Suprapubic skin (tissue), 4 donors: ENCODE results near the gene PROP1. TPM values are rescaled to one million over a fixed set of nuclear protein-coding genes. Genes with fewer than 3 reads are reported as not detected.
"Not testable (repeated sequence)": the region's sequence is repeated elsewhere in the genome, so short reads cannot be mapped to it uniquely, and the experiment has no call there.

Experiments
- DNase-seq, 2 donors: peaks; one replicate each; pipeline ENCODE4 v3.0.0-alpha.2; 2019; ENCODE audit warnings: low spot score in 2 of 2
- H3K27ac ChIP-seq: fragments of 200-600 bp; sonication (generic); one replicate; pipeline ENCODE4 v1.5.1; 2019
- H3K27me3 ChIP-seq: fragments of 200-600 bp; sonication (generic); one replicate; pipeline ENCODE4 v1.5.1; 2019
- H3K36me3 ChIP-seq: fragments of 200-600 bp; sonication (generic); one replicate; pipeline ENCODE4 v1.5.1; 2019
- H3K4me1 ChIP-seq: fragments of 200-600 bp; sonication (generic); one replicate; pipeline ENCODE4 v1.5.1; 2019
- H3K4me3 ChIP-seq: fragments of 200-600 bp; sonication (generic); one replicate; pipeline ENCODE4 v1.5.1; 2019; ENCODE audit warnings: mild to moderate bottlenecking
- H3K9me3 ChIP-seq: fragments of 200-600 bp; sonication (generic); one replicate; pipeline ENCODE4 v1.5.1; 2019
- EP300 ChIP-seq: sonication (generic); formaldehyde crosslinking; IDR thresholded peaks from one replicate; pipeline ENCODE4 v1.6.1; 2017; ENCODE audit warnings: antibody characterized with exemption
- POLR2A ChIP-seq, 2 donors: fragments of 450-650 bp; IDR thresholded peaks; one replicate each; pipeline ENCODE4 v1.6.1; 2017; ENCODE audit warnings: antibody characterized with exemption in 2 of 2, mild to moderate bottlenecking in 2 of 2, moderate library complexity in 2 of 2
- POLR2AphosphoS5 ChIP-seq, 3 donors: sonication (generic); formaldehyde crosslinking; IDR thresholded peaks; one replicate each; pipeline ENCODE4 v1.6.1; 2017; ENCODE audit warnings: antibody characterized with exemption in 3 of 3
- WGBS: methylation state at CpG from one replicate; pipeline ENCODE4 v1.1.5; 2018; 5-methylcytosine and 5-hydroxymethylcytosine counted together
- total RNA-seq, 4 donors: library from RNA; depleted of rRNA; stranded (reverse); fragments of >200 nt; gene quantifications; one replicate each; pipeline ENCODE4 v1.1.0, GENCODE V29; 2016
- TF ChIP-seq, protein P1 (sequence below), 2 donors: fragments of 200-600 bp in 1 of 2; fragments of 450-650 bp in 1 of 2; sonication (generic) in 1 of 2; IDR thresholded peaks; one replicate each; pipeline ENCODE4 v1.5.1; 2016 to 2019; ENCODE audit warnings: antibody characterized with exemption in 2 of 2, mild to moderate bottlenecking in 1 of 2, moderate library complexity in 1 of 2

The PROP1 gene
- not detected for total RNA-seq

DNA sequence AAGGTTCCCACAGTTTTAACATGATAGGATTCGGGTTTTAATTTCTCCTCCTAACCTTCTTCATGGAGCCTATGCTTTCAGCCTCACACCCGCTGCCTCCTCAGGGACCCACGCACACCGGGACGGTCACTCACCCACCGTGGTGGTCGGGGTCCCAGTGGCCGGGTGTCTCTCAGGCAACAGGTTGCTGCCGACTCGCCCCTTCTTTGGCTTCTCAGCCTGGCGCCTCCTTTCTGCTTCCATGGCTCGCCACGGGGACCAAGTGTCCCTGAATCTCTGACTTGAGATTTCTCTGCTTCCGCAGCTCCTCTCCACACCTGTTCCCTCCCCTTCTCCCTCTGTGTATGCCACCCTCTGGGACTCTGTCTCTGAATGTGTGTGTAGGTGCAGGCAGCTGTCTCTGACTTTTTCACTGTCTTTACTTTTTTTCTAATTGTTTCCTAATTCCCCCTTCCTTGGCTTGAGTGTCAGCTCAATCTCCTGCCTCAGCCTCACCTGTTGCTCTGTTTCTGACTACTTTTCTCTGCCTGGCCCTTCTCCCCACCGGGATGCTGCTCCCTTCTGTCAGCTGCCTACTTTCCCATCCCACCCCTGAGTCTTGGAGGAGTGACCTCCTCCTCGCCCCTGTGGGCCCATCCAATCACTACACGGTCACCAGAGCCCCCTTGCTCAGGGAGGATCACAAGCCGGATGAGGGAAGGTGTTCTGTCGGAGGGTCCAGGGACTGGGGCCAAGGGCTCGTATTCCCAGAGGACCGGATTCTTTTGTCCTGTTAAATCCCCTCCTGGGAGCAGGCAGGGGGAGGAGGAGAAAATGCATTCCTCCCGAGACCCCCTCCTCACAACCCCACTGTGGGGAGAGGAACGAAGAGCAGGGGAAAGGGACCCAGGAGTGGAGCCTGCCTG, at the start of gene PROP1:
TSS of gene PROP1 (minus strand) at position 552 of the 905 bp plus-strand sequence. CDS start at position 243, 309 bp downstream.
- no peaks in the 10 kb centered on the region for H3K9me3 ChIP-seq
- TF ChIP-seq, protein P1, sequence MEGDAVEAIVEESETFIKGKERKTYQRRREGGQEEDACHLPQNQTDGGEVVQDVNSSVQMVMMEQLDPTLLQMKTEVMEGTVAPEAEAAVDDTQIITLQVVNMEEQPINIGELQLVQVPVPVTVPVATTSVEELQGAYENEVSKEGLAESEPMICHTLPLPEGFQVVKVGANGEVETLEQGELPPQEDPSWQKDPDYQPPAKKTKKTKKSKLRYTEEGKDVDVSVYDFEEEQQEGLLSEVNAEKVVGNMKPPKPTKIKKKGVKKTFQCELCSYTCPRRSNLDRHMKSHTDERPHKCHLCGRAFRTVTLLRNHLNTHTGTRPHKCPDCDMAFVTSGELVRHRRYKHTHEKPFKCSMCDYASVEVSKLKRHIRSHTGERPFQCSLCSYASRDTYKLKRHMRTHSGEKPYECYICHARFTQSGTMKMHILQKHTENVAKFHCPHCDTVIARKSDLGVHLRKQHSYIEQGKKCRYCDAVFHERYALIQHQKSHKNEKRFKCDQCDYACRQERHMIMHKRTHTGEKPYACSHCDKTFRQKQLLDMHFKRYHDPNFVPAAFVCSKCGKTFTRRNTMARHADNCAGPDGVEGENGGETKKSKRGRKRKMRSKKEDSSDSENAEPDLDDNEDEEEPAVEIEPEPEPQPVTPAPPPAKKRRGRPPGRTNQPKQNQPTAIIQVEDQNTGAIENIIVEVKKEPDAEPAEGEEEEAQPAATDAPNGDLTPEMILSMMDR (IDR thresholded peaks at IDR 0.05), result no peak
- no peak for TF ChIP-seq POLR2AphosphoS5 (IDR thresholded peaks at IDR 0.05)
- TF ChIP-seq EP300, result no peak
- no peak for TF ChIP-seq POLR2A (IDR thresholded peaks at IDR 0.05)
- no peaks in the 10 kb centered on the region for H3K36me3 ChIP-seq
- peaks cover 59% of the 10 kb centered on the region for H3K27me3 ChIP-seq
- H3K4me1 ChIP-seq, result no peaks in the 10 kb centered on the region
- no peak for DNase-seq
- no peak within 1 kb of the TSS for H3K27ac ChIP-seq
- WGBS, result 52% methylated on average over 23 of the region's 23 CpGs
- H3K4me3 ChIP-seq, result no peak within 1 kb of the TSS

DNA sequence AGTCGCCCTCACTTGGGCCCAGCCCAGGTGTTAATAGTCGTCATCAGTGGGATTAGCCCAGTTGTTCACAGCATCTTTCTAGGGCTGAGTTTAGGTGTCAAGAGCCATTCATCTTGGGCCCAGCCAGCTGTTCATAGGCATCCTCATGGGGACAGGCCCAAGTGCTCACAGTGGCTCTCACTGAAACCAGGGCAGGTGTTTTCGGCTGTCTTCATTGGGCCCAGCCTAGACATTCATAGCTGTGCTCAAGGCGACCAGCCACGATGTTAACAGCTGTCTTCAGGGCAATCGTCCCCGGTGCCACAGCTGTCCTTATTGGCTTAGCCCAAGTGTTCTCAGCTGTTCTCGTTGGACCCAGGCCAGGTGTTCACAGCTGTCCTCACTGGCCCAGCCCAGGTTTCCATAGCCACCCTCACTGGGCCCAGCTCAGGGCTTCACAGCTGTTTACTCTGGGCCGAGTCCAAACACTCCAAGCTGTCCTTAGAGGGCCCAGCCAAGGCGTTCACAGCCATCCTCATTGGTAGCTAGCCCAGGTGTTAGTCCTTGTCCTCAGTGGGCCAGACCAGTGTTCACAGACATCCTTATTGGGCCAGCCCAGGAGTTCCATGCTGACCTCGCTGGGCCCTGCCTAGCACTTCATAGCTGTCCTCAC, 23.5 kb upstream of the PROP1 start:
- DNase-seq, H3K27ac ChIP-seq, H3K9me3 ChIP-seq, H3K4me3 ChIP-seq, H3K4me1 ChIP-seq, H3K36me3 ChIP-seq, H3K27me3 ChIP-seq: not testable (repeated sequence)
- WGBS, result no CpG with 5 or more reads among the region's 11 CpGs

DNA sequence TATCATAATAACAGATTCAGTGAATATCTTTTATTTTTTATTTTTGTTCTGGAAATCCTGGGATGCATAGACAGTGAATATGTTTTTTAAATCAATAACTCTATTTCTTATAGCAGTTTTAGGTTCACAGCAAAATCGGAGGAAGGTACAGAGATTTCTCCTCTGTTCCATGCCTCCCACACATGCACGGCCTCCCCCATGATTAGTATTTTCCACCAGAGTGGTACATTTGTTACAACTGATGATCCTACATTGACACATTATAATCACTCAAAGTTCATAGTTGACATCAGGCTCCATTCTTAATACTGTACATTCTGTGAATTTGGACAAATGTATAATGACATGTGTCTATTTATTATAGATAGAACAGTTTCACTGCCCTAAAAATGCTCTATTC, 16.7 kb upstream of the PROP1 start:
- H3K27ac ChIP-seq, H3K4me3 ChIP-seq, H3K4me1 ChIP-seq, H3K27me3 ChIP-seq, DNase-seq, H3K9me3 ChIP-seq, H3K36me3 ChIP-seq: not testable (repeated sequence)
- WGBS, result 95% methylated on average over 2 of the region's 2 CpGs

DNA sequence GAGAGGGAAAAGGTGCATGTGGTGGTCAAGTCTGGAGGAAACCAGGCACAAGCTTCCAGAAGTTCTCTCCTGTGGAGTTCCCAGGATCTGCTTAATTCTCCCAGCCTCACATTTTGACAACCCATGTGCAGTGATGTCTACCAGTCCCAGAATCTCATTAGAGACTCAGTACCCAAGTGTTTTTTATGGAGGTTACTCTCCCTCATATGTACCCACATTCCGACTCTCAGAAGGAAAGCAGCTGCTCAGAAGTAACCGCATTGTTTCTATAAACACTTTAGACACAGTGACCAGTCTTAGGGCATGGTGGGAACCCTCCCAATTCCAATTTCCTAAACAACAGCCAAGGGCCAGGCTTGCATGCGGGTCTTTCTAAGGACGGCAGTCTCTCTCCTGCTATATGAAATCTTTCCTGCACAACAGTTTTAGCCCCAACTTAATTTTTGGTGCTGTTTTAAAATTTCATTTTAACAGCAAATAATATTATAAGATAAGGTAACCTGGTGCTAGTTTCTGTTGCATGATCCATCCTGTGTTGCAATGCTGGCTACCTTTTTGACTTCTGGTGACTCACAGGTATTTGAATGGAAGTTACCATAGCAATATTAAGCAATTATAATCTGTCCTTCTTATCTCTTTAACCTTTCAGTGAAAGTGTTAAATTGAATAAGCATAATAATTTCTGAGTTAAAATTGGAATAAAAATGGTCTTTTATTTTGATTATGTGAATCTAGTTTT, 15.9 kb upstream of the PROP1 start:
- H3K27ac ChIP-seq, H3K4me1 ChIP-seq, H3K27me3 ChIP-seq, H3K36me3 ChIP-seq, H3K4me3 ChIP-seq, DNase-seq, H3K9me3 ChIP-seq: not testable (repeated sequence)
- WGBS, result 82% methylated on average over 3 of the region's 4 CpGs

DNA sequence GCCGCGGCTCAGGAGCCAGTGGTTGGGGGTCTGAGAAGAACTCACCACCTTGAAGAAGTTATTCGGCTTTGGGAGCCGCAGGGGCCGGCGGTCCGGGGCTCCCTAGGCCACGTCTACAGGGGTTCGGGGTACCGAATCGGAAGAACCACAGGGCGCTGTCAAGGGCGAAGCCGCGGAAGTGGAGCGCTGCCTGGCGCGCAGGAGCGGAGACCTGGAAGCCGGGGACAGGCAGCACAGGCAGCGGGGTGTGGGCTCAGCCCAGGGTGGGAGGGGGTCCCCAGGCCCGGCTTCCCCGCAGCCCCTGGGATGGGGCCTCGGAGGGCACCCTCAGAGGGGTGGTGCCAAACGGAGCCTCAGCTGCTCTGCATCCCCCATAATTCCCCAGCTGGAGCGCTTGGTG, 11.2 kb upstream of the PROP1 start:
- H3K27me3 ChIP-seq, result peaks cover 20% of the 10 kb centered on the region
- H3K9me3 ChIP-seq, H3K27ac ChIP-seq, DNase-seq, H3K4me1 ChIP-seq, H3K4me3 ChIP-seq, H3K36me3 ChIP-seq: not testable (repeated sequence)
- WGBS, result 5% methylated on average over 8 of the region's 26 CpGs

DNA sequence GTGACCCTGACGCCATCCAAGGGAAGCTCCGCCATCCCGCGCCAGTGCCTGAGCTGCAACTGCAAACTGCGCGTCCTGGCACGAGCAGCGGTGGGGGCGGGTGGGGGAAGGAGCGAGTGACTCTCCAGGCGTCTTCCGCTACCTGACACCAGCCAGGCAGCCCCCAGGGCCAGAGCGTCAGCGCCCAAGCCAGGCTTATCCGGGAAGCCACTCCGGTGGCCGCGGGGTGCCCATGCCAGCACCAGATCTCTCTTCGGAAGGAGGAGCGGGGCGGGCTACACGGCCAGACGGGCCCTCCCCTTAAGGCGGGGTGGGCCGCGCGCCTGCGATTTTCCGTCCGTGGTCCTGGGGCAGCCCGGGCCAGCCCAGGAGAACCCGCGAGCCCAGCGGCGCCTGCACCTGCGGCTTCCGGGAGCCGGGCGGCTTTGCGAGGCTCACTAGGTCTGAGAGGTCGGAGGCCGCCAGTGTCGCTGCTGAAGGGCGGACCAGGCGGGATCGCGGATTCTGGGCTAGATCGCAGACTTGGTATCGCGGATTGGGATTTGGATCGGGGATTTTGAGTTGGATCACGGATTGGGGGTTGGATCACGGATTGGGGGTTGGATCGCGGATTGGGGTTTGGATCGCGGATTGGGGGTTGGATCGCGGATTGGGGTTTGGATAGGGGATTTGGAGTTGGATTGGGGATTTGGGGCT, 10.6 kb upstream of the PROP1 start:
- H3K9me3 ChIP-seq, H3K27ac ChIP-seq, DNase-seq, H3K4me1 ChIP-seq, H3K36me3 ChIP-seq: not testable (repeated sequence)
- peak overlapping the region; percentile 31 for H3K4me3 ChIP-seq
- 8% methylated on average over 6 of the region's 59 CpGs for WGBS
- H3K27me3 ChIP-seq, result peaks cover 22% of the 10 kb centered on the region

DNA sequence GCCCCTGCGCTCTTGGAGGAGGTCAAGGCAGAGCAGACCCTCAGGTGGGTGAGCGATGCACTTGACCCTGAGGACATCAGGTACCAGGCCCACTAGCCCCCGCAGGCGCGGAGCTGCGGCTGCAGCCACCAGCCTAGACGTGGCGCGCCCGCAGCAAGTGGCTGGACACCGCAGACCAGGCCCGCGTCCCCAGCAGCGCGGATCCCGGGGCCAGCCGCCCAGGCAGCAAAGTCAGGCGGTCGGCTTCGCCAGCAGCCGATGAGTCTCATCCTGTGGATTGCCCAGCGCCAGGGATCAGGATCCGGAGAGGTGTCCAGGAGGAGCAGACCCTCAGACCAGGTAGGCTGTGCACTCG, 10.1 kb upstream of the PROP1 start:
- H3K4me1 ChIP-seq, H3K27ac ChIP-seq, DNase-seq, H3K36me3 ChIP-seq, H3K9me3 ChIP-seq, H3K4me3 ChIP-seq: not testable (repeated sequence)
- peaks cover 28% of the 10 kb centered on the region for H3K27me3 ChIP-seq
- 60% methylated on average over 1 of the region's 24 CpGs for WGBS

DNA sequence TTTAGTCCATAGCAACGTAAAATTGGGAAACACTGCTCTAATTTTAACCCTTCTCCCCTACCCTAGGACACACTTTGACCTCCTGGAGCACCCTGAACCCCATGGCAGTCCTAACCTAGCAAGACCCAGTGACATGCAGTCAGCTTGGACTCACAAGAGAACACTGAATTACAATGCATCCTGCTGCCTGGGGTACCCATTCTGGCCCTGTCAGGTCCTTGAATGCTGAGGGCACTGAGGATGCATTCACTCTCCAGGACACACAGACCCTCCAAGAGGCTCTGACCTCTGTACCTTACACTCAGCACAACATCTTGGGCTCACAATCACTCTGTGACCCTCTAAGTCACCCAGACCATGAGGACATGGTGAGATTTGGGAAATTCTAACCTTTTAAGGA, 1.8 kb upstream of the PROP1 start:
- Histone ChIP-seq H3K27me3 (peaks cover 68% of the 10 kb centered on the region), H3K27ac (no peak overlapping the region), H3K36me3 (no peaks in the 10 kb centered on the region), H3K9me3 (no peaks in the 10 kb centered on the region), H3K4me3 (no peak overlapping the region), H3K4me1 (no peaks in the 10 kb centered on the region)
- DNase-seq, result no peak
- WGBS, result 79% methylated on average over 1 of the region's 1 CpG
- no peak for TF ChIP-seq POLR2AphosphoS5 (IDR thresholded peaks at IDR 0.05)
- TF ChIP-seq EP300, result no peak
- TF ChIP-seq, protein P1 (IDR thresholded peaks at IDR 0.05), result no peak
- TF ChIP-seq POLR2A (IDR thresholded peaks at IDR 0.05), result no peak
